Breast epithelium (tissue), 3 donors: ENCODE measurements around the gene PCDH9.
A peak's percentile ranks its signal among the peaks of the same experiment; 100 is the strongest.

Experiments
- POLR2A ChIP-seq: fragments of 450-650 bp; IDR thresholded peaks from one replicate; pipeline ENCODE4 v1.6.1; 2016; ENCODE audit warnings: antibody characterized with exemption, mild to moderate bottlenecking, moderate library complexity
- POLR2AphosphoS5 ChIP-seq, 3 donors: sonication (generic); formaldehyde crosslinking; IDR thresholded peaks; one replicate each; pipeline ENCODE4 v1.6.1; 2017; ENCODE audit warnings: antibody characterized with exemption in 3 of 3
- TF ChIP-seq, protein P1 (sequence below), 3 donors: fragments of 450-650 bp; IDR thresholded peaks; one replicate each; pipeline ENCODE4 v1.5.1; 2016 to 2017; ENCODE audit warnings: antibody characterized with exemption in 3 of 3, mild to moderate bottlenecking in 3 of 3, moderate library complexity in 3 of 3

DNA sequence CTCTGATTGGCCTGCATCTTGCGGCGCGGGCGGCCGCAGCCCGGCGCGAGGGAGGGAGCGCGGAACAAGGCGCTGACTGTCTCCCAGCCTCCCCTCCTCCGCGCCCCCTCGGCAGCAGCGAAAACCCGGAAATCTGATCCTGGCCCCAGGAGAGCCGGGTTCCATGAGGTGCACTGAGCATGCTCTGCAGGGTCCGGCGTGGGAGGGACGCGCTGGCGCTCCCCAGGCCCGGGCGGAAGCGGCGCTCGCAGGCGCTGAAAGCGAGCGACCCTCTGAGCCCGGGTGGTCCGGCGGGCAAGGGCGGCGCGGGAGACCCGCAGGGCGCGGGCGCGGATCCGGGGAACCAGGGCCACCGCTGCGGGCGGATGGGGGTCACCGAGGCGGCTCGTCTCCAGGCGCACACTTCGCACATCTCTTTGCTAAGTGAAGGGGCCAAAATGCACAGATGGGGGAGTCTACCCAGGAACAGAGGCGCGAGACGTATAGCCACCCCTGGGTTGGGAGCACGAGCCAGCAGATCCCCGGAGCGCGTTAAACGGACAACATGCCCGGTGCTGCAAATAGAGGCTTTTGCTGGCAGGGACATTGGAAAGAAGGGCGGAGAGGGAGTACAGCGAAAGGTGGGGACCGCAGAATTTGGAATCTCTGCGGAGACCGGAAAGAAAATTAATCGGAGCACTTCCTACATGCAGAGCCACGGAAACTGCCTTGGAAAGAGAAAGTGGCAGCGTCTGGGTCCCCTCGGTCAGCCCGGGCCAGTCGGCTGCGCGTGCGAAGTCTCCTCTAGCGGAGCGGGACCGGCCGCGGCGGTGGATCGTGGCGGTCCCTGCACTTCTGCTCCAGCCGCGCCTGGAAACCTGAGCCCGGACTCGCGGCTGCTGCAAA is 510 bp upstream of the PCDH9 start:
- TF ChIP-seq, protein P1, sequence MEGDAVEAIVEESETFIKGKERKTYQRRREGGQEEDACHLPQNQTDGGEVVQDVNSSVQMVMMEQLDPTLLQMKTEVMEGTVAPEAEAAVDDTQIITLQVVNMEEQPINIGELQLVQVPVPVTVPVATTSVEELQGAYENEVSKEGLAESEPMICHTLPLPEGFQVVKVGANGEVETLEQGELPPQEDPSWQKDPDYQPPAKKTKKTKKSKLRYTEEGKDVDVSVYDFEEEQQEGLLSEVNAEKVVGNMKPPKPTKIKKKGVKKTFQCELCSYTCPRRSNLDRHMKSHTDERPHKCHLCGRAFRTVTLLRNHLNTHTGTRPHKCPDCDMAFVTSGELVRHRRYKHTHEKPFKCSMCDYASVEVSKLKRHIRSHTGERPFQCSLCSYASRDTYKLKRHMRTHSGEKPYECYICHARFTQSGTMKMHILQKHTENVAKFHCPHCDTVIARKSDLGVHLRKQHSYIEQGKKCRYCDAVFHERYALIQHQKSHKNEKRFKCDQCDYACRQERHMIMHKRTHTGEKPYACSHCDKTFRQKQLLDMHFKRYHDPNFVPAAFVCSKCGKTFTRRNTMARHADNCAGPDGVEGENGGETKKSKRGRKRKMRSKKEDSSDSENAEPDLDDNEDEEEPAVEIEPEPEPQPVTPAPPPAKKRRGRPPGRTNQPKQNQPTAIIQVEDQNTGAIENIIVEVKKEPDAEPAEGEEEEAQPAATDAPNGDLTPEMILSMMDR (IDR thresholded peaks at IDR 0.05) = no peak
- TF ChIP-seq POLR2AphosphoS5 (IDR thresholded peaks at IDR 0.05) (peak in 2 of 3 donors; percentile 11 to 15), POLR2A (no peak)
